Stimulated activated naive CD4-positive, alpha-beta T cell treated with Interleukin-2 at 50 U/mL for 16 hours (primary cell): ENCODE measurements around the gene GREB1.

Experiments used
- DNase-seq: peaks from one replicate; lab custom pipeline; 2025; lab: John Stamatoyannopoulos, UW

GREB1 gene

DNA sequence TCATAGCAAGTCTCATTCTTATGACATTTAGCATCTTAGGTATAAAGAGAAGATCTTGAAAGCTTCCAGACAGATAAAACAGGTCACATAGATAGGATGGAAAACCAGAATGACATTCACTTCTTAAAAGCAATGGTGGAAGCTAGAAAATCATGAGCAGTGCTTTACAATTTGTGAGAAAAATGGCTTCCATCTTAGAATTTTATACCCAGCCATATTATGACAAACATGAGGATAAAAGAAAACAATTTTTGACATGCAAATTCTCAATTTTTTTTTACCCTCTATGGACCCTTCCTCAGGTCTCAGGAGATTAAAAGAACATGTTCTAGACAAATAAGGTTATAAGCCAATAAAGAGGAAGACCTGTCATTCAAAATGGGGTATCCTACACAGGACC is 129.0 kb downstream of the GREB1 start:
- no peak for DNase-seq

DNA sequence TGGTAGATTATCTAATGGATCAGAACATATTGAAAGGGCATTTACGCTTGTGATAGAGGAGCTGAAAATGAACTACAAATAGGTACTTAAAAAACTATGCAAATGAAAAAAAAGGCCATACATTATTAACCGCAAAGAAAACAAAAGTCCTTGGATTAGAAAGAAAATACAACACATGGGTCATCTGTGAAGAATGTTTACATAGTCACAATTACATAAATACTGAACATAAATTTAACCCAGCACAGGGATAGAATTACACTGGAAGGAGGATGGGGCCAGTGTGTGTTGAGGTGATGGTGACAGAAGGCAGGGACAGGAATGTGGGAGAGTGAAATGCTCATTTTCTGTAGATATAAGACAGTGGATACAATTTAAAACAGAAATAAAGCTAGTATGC is 129.6 kb downstream of the GREB1 start:
- no peak for DNase-seq

DNA sequence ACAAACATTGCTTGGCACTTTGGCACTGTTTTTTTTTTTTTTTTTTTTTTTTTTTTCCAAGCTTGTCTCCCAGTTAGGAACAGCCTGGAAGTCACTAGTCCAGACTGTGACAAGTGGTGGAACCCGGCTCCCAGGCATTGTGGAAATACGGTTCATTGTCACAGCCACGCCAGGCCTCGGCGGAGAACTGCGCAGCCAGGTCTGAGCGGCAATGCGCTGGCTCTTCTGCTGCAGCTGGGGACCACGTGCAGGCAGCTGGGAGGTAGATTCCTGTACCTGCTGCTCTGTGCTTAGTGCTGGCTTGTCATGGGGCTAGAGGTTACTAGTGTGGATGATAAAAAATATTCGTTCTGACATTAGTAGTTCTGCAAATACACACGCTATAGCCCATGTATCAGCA is 131.2 kb downstream of the GREB1 start:
- DNase-seq, result no peak

DNA sequence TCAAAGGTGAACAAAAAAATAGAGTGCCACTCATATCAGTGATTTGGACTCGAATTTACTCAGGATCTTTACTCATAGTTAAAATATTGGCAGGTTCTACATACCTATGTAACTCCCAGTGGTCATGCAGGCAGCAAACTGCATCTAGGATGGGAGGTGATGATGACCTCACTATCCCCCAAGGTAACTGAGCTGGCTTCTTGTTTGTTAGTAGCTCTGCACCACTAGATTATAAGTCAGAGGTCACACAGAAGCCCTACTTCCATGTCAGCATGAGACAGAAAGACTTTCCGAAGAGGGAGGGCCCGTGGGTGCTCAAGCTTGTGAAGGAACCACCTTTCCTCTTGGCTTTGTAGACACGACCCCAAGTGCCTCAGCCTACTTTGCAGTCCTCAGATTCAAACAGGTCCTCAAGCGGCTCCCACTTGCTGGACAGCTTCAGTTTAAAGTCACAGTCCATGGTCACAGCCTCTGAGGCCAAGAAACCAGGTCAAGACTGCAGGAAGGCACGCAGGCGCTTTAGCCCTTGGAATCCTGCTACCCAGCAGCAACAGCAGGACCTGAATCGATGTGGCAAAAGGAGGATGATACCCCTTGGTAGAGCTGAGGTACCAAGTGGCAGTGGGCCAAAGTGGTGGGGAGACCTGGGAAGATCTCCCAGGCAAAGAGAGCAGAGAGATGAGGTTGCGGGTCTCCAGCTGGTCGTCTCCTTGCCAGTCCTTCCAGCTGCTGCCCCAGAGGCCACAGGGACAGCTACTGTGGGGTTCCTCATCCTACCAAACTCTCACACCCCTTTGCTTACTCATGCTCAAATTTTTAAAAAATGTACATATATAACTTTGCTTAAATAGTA is 131.9 kb downstream of the GREB1 start:
- DNase-seq, result no peak

DNA sequence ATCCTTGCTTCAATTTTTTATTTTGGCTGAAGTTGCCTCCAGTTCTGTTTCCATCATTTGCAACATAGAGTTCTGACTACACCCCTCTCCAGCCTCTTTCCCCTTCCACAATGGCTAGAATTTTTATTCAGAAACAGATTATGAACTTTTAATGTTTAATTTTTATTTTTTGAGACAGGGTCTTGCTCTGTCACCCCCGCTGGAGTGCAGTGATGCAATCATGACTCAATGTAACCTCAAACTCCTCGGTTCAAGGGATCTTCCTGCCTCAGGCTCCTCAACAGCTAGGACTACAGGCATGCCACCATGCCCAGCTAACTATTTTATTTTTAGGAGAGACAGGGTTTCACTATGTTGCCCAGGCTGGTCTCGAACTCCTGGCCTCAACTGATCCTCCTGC is 133.3 kb downstream of the GREB1 start:
- no peak for DNase-seq

DNA sequence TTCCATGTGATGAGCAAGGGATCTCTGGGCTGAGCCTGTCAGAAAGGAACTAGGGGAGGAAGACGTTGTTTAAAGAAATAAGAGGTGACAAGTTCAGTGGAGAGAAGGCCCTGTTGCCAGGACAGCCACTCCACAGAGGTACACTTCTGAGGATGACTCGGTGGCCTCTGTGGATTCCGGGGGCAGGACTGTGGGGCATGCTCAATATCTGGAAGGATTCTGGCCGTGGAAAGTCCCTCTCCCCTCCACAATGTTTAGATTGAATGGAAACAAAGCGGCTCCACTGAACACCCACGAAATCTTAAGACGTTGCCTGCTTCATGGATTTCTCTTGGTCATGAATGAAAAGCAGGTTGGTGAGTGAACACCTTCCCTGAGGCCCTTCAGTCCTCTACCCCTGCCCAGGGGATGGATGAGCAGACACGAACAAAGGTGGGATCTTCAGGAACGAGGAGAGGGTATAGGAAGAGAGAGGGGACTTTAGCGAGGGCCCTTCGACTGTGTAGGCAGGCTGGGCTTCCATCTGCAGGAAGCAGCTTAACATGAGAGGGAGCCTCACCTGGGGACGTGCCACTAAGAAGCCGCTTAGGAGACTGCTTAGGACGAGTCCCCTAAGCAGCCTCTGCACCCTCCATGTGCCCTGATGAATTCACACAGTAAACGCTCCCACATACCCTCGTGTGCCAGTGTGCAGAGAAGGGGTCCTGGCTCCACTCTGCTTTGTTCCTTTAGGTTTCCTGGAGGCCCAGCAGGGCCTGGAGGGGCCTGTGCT is 134.2 kb downstream of the GREB1 start:
- no peak for DNase-seq

DNA sequence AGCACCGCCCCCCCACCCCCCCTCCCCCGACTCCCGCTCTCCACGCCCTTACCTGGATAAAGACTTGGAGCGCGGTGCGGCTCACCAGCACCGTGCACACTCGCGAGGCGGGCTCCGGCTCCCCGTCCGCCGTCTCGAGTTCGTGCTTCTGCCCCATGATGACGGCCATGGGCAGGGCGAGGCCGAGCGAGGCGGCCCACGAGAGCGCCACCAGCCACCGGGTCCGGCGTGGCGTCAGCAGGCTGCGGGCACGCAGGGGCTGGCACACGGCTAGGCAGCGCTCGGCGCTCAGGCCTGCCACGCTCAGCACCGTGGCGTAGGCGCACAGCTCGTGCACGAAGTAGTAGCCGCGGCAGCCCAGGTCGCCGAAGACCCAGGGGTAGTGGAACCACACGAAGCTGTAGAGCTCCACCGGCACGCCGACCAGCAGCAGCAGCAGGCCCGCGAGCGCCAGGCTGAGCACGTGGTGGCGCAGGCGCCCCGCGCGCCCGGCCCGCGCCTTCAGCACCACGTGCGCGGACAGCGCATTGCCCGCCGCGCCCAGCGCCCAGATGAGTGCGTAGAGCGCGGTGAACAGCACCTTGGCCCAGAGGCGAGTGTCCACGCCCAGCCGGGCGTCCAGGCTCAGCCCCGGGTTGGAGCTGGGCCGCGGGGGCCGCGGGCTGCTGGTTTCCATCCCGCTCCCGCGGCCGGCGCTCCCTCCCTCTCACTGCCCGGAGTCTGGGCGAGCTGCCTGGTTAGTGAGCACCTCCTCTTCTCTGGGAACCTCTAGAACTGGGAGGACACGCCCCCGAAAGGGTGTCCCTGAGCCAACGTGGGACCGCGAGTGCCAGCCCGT is 135.8 kb downstream of the GREB1 start, which contains the start of gene NTSR2:
NTSR2 (minus strand) TSS at position 742 of the 838 bp plus-strand sequence; CDS start at position 676, 66 bp downstream.
- no peak for DNase-seq

DNA sequence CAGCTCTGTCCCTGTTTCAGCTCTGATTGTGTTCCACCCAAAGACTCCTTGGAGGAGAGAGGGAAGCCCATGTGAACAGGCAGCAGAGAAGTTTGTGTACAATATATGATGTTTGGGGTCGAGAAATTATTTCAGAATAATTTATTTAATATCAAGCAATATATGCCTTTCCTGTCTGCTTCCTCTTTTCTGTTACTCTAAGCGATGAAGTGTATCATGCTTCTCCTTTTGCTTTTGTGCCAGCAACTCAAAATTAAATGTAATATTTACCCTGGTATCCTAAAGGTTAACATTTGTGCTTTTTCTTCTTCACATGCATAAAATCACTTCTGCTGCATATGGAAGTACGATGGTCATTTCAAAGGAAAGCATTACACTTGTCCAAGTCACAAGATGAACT is 138.6 kb downstream of the GREB1 start:
- DNase-seq, result no peak

DNA sequence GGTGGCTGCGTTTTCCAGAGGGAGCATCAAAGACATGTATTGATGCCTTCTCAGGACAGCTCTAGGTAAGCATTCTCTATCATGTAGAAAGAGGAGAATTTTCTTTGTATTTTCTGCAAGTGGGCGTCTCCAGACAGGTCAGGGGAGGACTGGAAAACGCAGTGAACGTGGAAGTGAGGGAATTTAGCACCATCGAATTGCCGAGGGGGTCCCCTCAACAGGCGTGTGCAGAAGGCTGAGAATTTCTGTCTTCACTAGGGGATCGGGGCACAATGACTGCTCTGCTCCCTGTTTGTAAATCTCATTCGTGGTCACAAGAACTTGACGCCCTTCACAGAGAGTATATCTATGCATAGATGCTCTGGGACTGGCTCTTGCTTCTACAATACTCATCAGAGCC is 141.1 kb downstream of the GREB1 start:
- no peak for DNase-seq

DNA sequence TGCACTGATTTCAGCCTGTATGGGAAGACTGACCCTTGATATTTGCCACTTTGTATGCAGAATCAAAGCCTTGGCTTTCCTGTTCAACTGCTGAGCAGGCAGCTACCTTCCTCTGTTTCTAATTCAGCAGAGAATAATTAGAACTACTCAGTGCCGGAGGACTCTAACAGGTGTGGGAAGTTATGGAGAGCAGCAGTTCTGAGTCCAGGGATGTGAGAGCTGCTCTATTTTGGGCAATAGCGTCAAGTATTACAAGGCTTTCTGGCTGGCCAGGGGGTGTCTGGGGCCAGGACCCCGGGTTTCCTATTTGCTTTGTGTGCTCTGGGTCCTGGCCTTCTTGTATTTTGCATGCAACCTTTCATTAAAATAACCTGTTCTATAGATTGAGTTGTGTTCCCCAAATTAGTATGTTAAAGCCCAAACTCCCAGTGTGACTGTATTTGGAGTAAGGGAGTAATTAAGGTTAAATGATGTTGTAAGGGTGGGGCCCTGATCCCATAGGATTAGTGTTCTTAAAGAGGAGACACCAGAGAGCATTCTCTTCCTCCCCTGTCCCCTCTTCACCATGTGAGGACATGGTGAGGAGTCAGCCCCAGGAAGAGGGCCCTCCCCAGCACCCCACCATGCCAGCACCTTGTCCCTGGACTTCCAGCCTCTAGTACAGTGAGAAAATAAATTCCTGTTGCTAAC is 141.7 kb downstream of the GREB1 start:
- no peak for DNase-seq

DNA sequence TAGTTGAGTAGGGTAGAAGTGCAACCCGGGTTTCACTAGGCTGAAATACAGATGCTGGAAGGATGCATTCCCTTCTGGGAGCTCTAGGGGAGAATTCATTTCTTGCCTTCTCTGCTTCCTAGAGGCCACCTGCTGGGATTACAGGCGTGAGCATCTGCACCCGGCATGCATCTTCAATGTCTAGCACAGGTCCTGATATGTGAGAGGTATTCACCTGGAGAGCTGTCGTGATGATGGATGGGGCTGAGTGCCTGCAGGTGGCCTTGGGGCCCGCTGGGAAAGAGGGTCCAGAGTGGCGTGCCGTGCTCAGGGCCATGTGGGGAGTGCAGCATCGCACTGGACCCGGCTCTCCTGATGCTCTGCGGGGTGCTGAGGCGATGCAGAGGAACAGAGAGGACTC is 142.8 kb downstream of the GREB1 start:
- DNase-seq, result no peak

DNA sequence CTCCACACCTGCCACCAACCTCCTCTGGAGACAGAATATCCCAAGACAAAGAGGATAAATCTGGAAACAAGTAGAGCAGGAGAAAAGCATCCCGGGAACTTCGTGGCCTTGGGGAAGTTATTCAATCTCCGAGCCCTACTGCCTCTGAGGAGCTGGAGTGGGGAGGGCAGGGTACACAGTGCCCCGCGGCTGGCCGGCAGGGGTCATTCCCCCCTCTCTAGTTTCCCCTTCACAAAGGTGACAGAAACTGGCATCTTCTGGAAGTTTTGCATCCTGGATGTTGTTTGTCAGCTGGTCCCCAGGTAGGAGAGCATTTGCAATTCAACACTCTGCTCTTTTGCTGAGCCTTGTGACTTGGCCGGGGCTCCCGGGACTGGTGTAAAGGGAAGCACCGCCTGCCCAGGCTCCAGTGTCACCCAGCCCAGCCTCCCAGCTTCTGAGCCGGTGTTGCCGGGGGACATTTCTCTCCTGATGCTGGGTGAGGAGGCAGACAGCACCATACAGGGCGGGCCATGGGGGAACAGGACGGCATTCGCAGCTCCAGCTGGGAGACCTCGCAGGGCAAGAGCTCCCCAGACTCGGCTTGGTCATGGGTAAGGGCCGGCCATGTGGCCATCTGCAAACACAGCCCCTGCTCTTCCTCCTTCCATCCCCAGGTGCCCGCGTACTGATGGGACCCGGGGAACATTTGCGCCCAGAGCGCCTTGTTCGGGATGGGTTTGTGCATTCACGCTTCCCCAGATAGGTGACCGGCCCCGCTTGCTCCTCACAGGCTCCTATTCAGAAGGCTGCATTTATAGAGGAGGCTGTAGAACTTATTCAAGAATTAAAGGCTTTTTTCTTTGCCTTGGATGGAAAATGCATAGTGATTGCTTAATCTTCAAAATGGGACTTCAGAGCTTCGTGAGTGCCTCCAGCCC is 143.6 kb downstream of the GREB1 start:
- DNase-seq, result no peak

DNA sequence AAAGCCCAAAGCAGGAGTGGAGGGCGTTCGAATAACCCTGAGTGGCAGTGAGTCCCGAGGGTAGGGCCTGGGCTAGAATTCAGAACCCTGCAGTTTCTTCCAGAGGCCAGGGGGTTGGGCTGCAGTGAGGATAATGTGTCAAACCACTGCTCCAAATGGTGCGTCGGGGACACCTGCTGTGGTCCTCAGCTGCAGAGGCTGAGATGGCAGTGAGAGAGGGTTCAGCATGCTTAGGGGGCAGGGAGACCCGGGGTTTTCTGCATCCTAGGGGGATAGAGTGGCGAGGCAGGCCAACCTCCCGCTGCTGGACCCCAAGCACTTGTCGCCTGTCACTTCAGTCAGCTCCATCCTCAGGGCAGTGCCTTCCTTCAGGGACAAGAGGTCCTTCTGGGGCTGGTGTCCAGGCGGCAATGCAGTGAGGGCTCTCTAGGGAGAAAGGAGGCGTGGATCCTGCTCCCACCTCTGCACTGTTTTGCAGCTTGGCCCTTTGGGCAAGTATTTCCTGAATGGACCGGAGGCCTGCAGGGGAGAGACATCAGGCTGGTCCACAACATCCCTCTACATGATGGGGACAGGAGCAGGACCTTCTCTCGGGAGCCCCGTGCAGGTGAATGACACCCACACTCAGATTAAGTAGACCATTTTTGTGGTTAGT is 144.6 kb downstream of the GREB1 start:
- no peak for DNase-seq

DNA sequence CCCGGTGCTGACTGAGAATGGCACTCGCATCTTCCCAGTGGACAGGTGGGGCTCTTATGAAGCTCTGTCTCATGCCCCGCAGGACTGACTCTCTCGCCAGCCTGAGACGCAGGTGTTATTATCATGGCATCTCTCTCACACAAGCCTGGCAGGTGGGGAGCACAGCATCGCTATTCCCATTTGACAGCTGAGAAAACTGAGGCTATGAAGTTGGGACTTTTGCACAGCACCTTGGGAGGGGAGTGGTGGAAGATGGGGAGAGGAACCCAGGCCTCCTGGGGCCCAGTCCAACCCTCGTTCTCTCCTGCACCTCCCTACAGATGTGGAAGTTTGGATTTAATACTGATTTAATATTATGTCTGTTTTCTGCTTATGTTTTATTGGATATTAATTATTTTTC is 145.2 kb downstream of the GREB1 start:
- DNase-seq, result no peak

DNA sequence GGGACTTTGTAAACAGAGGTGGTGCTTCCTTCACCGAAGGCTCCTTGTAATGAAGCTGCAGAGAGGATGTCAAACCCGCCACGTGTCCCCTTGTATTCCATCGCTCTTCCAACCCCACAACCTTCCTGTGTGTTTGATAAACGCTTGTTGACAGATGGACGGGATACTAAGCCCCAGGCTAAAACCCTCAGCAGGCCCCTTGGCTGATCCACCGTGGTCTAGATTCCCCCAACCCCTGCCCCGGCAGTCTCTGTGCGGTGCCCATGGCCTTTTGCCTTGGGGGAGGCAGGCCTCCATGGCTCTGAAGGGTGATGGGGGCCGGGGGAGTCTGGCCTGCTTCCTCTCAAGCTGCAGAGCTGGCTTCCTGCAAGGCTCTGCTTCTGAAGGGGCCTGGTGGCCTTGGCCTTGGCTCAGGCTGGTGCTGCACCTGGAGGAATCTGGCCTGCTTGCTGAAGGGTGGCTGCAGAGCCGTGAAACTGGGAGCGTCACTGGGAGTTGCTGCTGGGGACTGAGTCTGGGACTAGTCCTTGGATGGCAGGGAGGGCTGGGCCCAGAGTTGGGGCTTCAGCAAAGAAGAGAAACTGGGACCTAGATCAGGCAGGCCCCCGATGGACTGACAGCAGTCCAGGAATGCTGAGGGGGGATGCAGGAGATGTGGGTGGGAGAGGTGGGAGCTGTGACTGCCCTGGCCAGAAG is 145.8 kb downstream of the GREB1 start:
- DNase-seq, result no peak

DNA sequence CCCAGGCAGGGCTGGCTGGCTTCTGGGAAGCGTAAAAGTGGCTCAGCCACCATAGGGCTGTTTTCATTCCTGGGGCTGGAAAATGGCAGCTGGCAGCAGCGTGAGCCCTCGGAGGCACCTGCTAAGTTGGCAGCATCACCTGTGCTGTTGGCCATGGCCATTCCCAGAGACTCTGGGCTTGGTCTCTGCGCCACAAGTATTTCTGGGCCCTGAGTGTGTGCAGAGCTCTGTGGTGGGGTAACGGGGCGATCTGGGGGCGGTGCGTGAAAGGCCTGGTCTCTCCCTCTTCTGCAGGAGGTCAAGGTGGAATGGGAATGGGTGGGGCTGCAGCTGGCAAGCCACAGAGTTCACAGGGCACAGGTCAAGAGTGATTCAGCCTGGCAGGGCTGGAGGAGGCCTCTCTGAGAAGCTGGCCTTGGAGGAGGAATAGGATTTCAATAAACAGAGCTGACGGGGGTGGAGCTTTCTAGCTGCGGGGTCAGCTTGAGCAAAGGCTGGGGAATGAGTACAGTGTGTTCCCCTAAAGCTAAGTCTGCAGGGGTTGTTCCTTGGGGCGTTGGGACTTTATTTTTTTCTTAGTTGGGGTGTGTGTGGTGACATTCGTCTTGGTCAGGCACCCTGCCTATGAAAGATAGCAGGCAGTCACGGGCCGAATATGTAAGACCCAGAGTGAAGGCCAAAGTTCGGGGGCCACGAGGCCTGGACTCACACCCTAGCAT is 146.5 kb downstream of the GREB1 start:
- DNase-seq, result no peak

DNA sequence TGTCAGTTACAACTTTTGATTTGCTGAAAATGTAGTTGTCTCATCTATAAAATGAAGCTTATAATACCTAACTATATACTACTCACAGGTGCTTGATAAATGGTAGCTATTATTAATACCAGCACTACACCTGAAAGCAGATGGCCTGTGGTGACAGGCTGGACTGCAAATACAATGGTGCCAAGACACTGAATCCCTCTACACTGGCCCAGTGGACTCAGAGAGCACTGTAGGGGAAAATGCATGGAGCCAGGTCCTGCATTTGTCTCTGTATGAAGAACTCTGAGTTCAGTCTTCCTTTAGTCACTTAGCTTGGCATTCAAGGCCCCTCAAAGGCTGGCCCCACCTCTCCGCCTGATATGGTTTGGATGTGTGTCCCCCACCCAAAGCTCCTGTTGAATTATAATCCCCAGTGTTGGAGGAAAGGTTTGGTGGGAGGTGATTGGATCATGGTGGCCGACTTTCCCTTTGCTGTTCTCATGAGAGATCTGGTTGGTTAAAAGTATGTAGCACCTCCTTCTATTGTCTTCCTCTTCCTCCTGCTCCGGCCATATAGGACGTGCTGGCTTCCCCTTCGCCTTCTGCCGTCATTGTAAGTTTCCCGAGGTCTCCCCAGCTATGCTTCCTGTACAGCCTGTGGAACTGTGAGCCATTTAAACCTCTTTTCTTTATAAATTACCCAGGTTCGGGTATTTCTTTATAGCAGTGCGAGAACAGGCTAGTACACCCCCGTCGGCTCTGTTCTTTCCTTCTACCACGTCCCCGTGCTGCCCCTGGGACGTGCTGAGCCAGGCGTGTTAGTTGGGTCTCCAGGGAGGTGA is 147.3 kb downstream of the GREB1 start:
- DNase-seq, result no peak
